ENCODE results near the gene RFPL3. TPM values are rescaled to one million over a fixed set of nuclear protein-coding genes. Genes with fewer than 3 reads are reported as not detected.

Gene RFPL3
- polyA plus RNA-seq, 2 of the 4 experiments (the other 2 are of a cell fraction), result not detected

- 74% methylated on average over 4 of the region's 4 CpGs for WGBS (ENCODE audit: missing lambda C conversion rate)
- Histone ChIP-seq H3K4me2 (no peak overlapping the region), H3K9me3 (no peaks in the 10 kb centered on the region), H3K4me3 (no peak overlapping the region), H3K4me1 (no peaks in the 10 kb centered on the region), H3K27ac (no peak overlapping the region)
- FAIRE-seq (no peak), DNase-seq (ENCODE audit: low read depth in 1 of 2, low spot score in 1 of 2) (no peak), ATAC-seq (no peak)
- no peak for TF ChIP-seq RNF2 (IDR thresholded peaks at IDR 0.05; ENCODE audit: borderline replicate concordance, low read depth)
- TF ChIP-seq NPAS2 (CRISPR knock-in tag; IDR thresholded peaks at IDR 0.05; ENCODE audit: borderline replicate concordance), result no peak
- no peak for TF ChIP-seq ZC3H11A (IDR thresholded peaks at IDR 0.05)
- no peak for TF ChIP-seq CHD4 (IDR thresholded peaks at IDR 0.05; ENCODE audit: borderline replicate concordance)
- TF ChIP-seq KDM5A (IDR thresholded peaks at IDR 0.05), result no peak
- no peak for TF ChIP-seq ESRRA (IDR thresholded peaks at IDR 0.05; ENCODE audit: borderline replicate concordance, low read length)
- no peak for TF ChIP-seq FOSL2 (IDR thresholded peaks at IDR 0.05)
- no peak for TF ChIP-seq FOSL2 (CRISPR knock-in tag; IDR thresholded peaks at IDR 0.05)
- TF ChIP-seq HOXA7 (CRISPR knock-in tag; IDR thresholded peaks at IDR 0.05), result no peak
- no peak for TF ChIP-seq BHLHE40 (IDR thresholded peaks at IDR 0.05; ENCODE audit: low read depth, low read length)
- TF ChIP-seq, protein P1, sequence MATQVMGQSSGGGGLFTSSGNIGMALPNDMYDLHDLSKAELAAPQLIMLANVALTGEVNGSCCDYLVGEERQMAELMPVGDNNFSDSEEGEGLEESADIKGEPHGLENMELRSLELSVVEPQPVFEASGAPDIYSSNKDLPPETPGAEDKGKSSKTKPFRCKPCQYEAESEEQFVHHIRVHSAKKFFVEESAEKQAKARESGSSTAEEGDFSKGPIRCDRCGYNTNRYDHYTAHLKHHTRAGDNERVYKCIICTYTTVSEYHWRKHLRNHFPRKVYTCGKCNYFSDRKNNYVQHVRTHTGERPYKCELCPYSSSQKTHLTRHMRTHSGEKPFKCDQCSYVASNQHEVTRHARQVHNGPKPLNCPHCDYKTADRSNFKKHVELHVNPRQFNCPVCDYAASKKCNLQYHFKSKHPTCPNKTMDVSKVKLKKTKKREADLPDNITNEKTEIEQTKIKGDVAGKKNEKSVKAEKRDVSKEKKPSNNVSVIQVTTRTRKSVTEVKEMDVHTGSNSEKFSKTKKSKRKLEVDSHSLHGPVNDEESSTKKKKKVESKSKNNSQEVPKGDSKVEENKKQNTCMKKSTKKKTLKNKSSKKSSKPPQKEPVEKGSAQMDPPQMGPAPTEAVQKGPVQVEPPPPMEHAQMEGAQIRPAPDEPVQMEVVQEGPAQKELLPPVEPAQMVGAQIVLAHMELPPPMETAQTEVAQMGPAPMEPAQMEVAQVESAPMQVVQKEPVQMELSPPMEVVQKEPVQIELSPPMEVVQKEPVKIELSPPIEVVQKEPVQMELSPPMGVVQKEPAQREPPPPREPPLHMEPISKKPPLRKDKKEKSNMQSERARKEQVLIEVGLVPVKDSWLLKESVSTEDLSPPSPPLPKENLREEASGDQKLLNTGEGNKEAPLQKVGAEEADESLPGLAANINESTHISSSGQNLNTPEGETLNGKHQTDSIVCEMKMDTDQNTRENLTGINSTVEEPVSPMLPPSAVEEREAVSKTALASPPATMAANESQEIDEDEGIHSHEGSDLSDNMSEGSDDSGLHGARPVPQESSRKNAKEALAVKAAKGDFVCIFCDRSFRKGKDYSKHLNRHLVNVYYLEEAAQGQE (IDR thresholded peaks at IDR 0.05), result no peak
- TF ChIP-seq, protein P2, sequence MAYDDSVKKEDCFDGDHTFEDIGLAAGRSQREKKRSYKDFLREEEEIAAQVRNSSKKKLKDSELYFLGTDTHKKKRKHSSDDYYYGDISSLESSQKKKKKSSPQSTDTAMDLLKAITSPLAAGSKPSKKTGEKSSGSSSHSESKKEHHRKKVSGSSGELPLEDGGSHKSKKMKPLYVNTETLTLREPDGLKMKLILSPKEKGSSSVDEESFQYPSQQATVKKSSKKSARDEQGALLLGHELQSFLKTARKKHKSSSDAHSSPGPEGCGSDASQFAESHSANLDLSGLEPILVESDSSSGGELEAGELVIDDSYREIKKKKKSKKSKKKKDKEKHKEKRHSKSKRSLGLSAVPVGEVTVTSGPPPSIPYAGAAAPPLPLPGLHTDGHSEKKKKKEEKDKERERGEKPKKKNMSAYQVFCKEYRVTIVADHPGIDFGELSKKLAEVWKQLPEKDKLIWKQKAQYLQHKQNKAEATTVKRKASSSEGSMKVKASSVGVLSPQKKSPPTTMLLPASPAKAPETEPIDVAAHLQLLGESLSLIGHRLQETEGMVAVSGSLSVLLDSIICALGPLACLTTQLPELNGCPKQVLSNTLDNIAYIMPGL (CRISPR knock-in tag; IDR thresholded peaks at IDR 0.05; ENCODE audit: borderline replicate concordance), result no peak
- TF ChIP-seq ZFP36 (IDR thresholded peaks at IDR 0.05; ENCODE audit: borderline replicate concordance, partially characterized antibody), result no peak
- no peak for TF ChIP-seq HOXB13 (CRISPR knock-in tag; IDR thresholded peaks at IDR 0.05; ENCODE audit: low read depth)
- TF ChIP-seq ZSCAN20 (CRISPR knock-in tag; IDR thresholded peaks at IDR 0.05), result no peak
- TF ChIP-seq JUNB (IDR thresholded peaks at IDR 0.05), result no peak
- TF ChIP-seq, protein P3, sequence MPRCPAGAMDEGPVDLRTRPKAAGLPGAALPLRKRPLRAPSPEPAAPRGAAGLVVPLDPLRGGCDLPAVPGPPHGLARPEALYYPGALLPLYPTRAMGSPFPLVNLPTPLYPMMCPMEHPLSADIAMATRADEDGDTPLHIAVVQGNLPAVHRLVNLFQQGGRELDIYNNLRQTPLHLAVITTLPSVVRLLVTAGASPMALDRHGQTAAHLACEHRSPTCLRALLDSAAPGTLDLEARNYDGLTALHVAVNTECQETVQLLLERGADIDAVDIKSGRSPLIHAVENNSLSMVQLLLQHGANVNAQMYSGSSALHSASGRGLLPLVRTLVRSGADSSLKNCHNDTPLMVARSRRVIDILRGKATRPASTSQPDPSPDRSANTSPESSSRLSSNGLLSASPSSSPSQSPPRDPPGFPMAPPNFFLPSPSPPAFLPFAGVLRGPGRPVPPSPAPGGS (IDR thresholded peaks at IDR 0.05), result no peak
- TF ChIP-seq SMC3 (IDR thresholded peaks at IDR 0.05), result no peak
- TF ChIP-seq MAFK (IDR thresholded peaks at IDR 0.05; ENCODE audit: partially characterized antibody), result no peak
- TF ChIP-seq HES2 (IDR thresholded peaks at IDR 0.05), result no peak
- POLR2A ChIA-PET, result no interaction called here
- CTCF ChIA-PET, result no interaction called here
These were observed 30.6 kb upstream of the RFPL3 start for GRCh38 chr22:32327066-32327465.

DNA sequence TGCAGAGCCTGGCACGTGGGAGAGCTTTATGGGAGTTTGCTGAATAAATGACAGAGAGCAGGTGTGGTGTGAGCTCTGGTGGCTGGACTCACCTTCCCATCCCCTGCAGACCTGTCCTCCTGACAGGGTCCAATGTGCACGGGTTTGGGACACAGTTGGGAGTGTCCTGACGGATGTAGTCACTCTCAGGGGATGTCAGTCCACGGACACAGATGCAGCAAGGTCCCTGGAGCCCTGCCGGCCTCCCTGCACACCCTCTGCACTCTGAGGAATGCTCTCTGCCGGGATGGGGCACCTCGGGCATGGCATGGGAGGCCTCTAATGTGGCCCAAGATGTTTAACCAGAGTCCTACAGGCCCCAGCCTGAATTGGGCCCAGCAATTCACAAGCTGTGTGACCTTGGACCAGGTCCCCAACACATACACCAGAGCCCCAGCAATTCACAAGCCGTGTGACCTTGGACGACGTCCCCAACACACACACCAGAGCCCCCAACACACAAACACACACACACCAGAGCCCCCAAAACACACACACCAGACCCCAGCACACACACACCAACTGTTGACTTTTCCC is 30.0 kb upstream of the RFPL3 start:
- Histone ChIP-seq H3K4me1 (no peaks in the 10 kb centered on the region), H3K9me3 (no peaks in the 10 kb centered on the region), H3K4me3 (no peak overlapping the region), H3K27ac (no peak overlapping the region), H3K4me2 (no peak overlapping the region)
- ATAC-seq, result no peak
- CTCF ChIA-PET, result no interaction called here
- no peak for DNase-seq (ENCODE audit: low read depth in 1 of 2, low spot score in 1 of 2)
- POLR2A ChIA-PET, result no interaction called here
- TF ChIP-seq ELK1 (IDR thresholded peaks at IDR 0.05; ENCODE audit: low read depth, low read length) (no peak), HEYL (CRISPR knock-in tag; IDR thresholded peaks at IDR 0.05) (no peak), ZSCAN20 (CRISPR knock-in tag; IDR thresholded peaks at IDR 0.05) (no peak), HDAC2 (IDR thresholded peaks at IDR 0.05) (no peak), EHMT2 (IDR thresholded peaks at IDR 0.05; ENCODE audit: low read depth) (no peak), ZNF302 (CRISPR knock-in tag; IDR thresholded peaks at IDR 0.05) (no peak), KDM1A (IDR thresholded peaks at IDR 0.05; ENCODE audit: low read depth) (no peak), FOSB (CRISPR knock-in tag; IDR thresholded peaks at IDR 0.05) (no peak)
- WGBS (ENCODE audit: missing lambda C conversion rate), result 40% methylated on average over 1 of the region's 10 CpGs
- FAIRE-seq, result no peak
